HG03571 (cell line): ENCODE data around the gene SENP3.

Experiments used
- ATAC-seq: cut with Tn5 transposase; IDR thresholded peaks from one replicate; pipeline ENCODE4 v1.9.1; 2021; ENCODE audit not compliant: unreplicated experiment

The SENP3 gene

DNA sequence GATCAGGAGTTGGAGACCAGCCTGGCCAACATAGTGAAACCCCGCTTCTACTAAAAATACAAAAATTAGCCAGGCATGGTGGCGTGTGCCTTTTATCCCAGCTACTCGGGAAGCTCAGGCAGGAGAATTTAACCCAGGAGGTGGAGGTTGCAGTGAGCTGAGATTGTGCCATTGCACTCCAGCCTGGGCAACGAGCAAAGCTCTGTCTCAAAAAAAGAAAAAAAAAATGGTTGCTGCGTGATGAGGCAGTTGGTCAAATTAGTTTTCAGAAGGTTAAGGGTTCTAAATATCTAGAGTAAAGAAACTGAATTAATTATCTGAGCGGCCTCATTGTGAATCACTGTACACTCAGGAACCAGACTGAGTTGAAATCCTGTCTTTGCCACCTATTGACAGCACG lies 14.2 kb downstream of the SENP3 start:
- ATAC-seq: no peak

DNA sequence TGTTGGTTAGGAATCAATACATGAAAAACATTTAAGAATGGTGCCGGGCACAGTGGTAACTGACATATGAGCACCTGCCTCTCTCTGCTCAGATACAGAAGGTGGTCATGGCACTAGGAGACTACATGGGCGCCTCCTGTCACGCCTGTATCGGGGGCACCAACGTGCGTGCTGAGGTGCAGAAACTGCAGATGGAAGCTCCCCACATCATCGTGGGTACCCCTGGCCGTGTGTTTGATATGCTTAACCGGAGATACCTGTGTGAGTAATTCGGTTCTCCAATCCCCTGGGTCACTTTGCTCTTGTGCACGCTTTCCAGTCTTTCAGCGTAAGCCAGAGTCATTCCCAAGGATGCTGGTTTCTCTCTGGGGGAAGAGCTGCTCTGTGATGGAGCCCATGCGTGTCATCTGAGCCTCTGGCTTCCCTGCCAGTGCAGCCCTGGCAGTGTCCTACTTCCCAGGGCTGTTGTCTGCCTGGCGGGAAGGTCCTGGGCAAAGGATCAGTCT lies 14.8 kb downstream of the SENP3 start:
- no peak for ATAC-seq

DNA sequence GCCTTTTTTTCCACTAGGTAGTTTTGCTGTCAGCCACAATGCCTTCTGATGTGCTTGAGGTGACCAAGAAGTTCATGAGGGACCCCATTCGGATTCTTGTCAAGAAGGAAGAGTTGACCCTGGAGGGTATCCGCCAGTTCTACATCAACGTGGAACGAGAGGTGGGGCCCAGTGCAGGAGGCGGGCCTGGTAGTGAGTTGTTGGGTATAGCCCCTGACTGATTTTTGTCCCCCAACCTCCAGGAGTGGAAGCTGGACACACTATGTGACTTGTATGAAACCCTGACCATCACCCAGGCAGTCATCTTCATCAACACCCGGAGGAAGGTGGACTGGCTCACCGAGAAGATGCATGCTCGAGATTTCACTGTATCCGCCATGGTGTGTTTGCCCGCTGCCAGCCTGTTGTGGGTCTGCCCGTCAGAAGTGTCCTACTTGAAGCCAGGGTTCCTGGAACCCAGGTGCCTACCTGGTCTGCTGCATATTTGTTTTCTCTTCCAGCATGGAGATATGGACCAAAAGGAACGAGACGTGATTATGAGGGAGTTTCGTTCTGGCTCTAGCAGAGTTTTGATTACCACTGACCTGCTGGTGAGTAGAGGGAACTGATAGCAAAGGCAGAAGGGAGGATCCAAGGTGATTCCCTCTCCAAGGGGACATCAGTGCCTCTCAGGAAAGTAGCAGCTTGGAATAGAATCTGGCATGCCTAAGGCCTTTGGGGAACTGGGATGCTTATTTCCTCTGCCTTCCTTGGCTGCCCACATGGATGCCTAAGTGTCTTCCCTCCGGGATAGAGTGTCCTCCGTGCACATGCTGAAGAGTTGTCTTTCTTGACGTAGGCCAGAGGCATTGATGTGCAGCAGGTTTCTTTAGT lies 15.8 kb downstream of the SENP3 start:
- no peak for ATAC-seq

DNA sequence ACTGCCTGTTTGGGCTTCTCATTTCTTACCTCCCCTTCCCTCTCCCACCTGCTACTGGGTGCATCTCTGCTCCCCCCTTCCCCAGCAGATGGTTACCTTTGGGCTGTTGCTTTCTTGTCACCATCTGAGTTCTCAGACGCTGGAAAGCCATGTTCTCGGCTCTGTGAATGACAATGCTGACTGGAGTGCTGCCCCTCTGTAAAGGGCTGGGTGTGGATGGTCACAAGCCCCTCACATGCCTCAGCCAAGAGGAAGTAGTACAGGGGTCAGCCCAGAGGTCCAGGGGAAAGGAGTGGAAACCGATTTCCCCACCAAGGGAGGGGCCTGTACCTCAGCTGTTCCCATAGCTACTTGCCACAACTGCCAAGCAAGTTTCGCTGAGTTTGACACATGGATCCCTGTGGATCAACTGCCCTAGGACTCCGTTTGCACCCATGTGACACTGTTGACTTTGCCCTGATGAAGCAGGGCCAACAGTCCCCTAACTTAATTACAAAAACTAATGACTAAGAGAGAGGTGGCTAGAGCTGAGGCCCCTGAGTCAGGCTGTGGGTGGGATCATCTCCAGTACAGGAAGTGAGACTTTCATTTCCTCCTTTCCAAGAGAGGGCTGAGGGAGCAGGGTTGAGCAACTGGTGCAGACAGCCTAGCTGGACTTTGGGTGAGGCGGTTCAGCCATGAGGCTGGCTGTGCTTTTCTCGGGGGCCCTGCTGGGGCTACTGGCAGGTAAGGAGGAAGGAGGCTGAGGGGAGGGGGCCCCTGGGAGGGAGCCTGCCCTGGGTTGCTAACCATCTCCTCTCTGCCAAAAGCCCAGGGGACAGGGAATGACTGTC lies 17.5 kb downstream of the SENP3 start, which contains the start of gene CD68:
CD68 (plus strand) TSS at position 638 of the 833 bp plus-strand sequence; CDS start at position 678, 40 bp downstream.
- peak; percentile 41 for ATAC-seq

DNA sequence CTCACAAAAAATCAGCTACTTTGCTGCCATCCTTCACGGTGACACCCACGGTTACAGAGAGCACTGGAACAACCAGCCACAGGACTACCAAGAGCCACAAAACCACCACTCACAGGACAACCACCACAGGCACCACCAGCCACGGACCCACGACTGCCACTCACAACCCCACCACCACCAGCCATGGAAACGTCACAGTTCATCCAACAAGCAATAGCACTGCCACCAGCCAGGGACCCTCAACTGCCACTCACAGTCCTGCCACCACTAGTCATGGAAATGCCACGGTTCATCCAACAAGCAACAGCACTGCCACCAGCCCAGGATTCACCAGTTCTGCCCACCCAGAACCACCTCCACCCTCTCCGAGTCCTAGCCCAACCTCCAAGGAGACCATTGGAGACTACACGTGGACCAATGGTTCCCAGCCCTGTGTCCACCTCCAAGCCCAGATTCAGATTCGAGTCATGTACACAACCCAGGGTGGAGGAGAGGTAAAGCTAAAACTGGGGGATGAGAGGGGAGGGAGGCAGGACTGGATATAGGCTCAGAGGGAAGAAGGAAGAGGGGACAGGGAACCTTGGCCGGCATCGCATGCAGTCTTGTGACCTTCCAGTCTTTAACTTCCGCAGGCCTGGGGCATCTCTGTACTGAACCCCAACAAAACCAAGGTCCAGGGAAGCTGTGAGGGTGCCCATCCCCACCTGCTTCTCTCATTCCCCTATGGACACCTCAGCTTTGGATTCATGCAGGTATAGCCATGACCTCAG lies 18.3 kb downstream of the SENP3 start:
- no peak for ATAC-seq

DNA sequence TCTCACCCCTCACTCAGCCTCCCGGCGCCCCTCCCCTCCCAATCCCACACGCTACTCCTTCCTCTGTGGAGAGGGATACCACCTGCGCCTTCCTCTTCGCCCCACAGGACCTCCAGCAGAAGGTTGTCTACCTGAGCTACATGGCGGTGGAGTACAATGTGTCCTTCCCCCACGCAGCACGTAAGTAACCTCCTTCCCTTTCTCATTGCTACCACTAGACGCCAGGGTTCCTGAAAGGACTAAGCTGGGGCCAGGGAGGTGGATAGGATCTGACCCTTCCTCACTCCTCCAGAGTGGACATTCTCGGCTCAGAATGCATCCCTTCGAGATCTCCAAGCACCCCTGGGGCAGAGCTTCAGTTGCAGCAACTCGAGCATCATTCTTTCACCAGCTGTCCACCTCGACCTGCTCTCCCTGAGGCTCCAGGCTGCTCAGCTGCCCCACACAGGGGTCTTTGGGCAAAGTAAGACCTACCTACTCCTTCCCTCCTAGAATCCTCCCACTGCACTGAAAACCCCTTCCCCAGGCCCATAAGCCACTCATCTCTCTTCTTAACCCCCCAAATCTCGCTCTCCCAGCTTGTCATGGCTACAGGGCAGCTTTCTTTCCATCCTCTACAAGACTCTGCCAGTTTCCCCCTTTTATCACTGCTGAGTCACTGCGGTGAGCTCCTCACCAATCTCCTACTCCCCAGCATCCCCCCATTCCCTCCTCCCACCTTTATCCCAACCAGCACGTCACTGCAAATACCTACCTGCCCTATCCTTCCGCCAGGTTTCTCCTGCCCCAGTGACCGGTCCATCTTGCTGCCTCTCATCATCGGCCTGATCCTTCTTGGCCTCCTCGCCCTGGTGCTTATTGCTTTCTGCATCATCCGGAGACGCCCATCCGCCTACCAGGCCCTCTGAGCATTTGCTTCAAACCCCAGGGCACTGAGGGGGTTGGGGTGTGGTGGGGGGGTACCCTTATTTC lies 19.2 kb downstream of the SENP3 start:
- ATAC-seq: no peak

DNA sequence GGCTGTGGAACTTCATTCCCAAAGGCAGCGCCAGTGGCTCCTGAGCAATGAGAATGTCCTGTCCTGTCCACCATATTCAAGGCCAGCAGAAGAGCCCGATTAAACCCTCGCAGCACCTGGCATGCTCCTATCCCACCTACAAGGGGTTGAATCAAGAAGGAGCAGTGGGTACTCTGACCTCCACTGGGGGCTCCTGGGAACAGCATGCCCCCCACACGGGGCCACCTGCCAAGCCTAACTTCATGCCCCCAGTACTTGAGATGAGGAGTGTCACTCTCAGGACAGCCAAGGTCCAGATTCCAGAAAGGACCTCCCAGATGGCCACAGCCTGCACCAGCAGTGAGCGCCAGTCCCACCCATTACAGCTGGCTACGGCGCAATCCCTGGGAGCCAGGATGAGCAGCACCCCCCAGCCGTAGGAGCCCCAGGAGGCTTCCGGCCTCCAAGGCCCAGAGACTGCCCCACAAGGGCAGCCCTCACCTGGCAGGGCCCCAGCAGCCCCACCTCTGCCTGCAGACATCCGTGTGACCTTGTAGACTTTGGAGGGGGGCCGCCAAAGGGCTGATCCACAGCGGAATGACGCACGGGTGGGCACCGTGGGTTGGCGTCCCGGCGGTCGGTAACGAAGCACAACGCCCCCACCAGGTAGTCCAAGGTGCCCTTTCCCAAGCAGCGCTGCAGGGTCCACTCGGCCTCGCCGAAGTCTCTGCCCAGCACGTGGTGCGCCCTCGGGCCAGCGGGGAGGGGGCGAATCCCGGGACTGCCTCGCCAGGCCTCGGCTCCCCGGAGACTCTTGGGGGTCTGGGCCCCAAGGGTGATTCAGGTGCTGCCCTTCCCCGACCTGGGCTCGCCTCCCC lies 20.9 kb downstream of the SENP3 start:
- no peak for ATAC-seq

DNA sequence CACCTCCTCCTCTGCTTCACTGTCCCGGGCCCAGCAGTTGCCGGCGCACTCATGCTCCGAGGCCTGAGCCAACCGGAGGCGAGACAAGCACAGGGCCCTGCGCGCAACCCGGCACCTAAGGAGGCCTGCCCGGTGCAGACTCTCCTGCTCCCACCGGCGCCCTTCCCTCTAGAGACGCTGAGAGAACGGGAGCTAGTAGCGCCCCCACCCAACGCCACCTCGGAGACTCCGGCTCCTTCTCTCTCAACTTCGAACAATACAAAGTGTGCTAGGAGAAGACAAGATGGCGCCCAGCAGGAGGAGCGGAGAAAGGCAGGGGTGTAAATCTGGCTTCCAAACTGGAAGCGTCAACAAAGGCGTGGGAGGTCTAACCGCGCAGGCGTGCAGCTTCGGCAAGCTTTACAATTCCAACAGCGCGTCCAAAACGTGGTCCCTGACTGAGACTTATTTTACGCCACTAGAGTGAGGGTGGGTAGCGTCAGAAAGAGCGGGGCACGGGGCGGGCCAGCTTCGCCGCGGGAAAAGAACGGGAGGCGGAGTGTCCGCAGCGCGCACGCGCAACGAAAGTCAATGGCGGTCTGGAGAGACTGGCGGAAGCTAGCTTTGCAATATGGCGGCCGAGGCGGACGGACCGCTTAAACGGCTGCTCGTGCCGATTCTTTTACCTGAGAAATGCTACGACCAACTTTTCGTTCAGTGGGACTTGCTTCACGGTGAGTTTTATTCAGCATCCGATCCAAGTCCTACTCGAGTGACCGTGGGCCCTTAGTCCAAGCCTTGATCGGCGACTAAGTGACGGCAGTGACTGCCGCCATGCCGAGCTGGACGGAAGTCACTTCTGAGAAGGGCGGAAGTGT lies 21.8 kb downstream of the SENP3 start, which contains the start of gene MPDU1:
MPDU1 (plus strand) TSS at position 600 of the 857 bp plus-strand sequence; CDS start at position 611, 11 bp downstream.
- ATAC-seq: peak; percentile 48

DNA sequence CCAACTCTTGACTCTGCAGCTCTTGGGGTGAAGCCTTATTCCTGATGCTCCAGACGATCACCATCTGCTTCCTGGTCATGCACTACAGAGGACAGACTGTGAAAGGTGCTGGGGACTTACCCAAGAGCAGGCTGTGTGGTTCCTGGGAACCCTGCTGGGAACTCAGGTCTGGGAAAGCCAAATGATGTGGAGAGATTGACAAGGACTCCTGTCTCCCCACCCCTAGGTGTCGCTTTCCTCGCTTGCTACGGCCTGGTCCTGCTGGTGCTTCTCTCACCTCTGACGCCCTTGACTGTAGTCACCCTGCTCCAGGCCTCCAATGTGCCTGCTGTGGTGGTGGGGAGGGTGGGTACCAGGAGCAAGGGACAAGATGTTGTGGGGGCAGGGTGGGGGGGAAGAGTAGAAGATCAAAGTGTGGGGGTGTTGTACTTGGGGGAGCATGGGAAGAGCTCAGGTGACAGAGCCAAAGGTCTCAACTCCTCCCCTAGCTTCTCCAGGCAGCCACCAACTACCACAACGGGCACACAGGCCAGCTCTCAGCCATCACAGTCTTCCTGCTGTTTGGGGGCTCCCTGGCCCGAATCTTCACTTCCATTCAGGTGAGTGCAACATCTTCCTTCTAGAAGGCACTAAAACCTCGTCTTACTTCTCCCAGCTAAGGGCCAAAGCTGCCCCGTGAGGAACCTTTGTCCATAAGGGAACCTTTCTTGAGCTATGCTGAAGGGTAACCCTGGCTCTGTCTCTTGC lies 25.1 kb downstream of the SENP3 start:
- ATAC-seq: no peak

DNA sequence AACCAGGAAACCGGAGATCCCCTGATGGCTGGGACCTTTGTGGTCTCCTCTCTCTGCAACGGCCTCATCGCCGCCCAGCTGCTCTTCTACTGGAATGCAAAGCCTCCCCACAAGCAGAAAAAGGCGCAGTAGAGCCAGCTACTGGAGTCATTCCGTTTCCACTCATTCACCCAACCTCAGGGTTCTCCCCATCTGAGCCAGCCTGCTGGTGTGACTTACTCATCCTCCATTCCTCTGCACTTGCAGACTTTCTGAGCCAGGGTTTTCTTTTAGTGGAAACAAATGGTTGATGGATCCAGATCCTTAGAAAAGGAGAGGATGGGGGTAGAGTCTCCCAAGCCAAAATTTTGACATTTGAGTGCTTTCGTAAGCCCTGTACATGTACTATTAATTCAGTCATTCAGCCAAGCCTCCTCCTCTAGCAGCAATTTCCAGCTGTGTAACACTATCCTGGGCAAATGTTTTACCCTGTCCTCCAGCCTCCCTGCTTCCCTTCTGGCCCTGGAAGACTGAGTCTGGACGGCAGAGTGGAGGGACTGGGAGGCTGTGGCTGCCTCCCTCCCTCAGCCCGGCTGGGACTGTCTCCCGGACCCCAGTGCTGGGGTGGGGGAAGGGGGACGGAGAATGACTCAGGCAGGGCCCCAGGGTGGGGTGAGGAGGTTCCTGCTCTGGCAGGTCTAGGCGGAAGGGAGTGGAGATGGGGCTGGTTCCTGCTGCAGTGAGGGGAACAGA lies 25.9 kb downstream of the SENP3 start:
- no peak for ATAC-seq

DNA sequence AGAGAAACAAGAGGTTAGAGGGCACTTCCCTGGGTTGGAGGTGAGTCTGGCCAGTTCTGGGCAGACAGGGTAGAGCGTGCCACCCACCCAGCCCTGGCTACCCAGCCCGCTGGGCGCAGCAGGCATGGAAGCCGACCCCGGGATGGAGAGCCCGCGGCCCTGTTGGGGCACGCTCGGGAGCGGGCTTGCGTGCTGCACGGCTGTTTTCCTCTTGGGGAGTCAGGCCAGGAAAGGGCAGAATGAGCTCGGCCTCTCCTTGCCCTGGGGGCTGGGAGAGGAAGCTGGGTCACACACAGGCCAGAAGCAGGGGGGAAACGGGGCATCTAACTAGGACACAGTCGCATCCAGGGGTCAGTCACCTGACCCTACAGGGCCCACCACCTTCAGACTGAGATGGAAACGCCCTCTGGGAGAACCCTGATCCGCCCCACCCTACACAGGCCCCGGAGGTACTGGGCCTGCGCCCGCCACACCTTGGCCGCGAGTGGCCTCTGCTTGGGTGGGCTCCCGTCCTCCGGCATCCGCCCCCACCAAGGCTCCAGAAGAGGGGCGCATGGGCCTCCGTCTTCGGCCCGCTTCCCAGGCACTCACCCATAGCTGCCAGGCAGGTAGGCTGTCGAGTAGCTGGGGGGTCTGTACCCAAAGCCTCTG lies 27.0 kb downstream of the SENP3 start:
- no peak for ATAC-seq

DNA sequence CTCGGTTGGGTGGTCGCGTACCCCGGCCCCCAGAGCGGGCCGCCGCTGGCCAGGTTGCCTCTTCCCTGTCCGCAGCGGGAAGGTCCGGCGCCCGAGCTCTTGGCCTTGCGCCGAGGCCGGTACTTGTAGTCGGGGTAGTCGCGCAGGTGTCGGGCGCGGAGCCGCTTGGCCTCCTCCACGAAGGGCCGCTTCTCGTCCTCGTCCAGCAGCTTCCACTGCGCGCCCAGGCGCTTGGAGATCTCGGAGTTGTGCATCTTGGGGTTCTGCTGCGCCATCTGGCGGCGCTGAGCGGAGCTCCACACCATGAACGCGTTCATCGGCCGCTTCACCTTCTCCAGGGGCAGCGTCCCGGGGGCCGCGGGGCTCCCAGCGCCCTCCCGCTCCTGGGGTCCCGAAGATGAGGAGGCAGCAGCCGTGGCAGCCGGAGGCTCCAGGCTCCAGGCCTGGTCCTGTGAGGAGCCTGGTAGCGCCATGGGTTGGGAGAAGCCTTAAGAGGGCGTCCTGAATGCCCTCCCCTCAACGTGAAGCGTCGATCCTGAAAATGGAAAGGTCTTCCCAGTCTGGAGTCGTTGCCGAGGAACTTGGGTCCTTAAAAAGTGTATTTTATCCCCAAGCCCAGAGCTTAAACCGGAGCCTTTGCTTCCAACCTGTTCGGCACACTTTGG lies 27.6 kb downstream of the SENP3 start:
- no peak for ATAC-seq

DNA sequence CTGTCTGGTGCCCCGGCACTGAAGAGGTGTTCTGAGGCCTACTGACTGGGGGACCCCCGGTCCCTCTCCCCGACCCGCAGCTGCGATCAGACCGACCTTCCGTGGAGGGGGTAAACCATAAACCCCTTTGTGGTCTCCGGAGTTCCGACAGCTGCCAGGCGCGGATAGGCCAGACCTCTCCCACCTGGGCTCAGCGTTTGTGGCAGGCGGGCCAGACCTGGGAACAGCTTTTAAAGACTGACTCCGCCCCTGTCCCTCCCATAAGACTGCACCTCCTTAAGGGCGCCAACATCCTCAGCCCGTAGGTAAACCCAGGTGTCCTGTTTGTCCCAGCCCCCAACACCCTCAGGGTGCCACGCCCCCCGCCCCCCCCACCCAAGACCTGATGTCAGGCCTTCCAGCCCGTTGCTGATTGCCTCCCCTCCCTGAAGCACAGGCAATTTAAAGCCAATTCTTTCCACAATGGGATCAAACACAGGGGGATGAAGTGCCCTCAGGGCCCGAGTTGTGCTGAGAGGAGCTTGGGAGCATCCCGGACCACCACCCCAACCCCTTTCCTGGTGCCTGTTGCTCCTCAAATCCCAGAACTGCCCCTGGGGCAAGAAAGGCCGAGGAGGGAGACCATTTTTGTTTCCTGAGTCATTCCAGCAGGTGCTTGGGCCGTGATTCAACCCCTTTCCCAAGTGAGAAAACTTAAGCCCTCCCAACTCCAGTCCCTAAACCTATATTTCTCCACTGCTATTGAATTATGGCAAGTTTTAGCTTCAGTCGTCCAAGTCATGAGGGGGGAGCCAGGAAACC lies 28.4 kb downstream of the SENP3 start, which contains the start of gene SOX15:
SOX15 (minus strand) TSS at position 204 of the 801 bp plus-strand sequence. CDS start 418 bp downstream, outside the sequence.
- no peak for ATAC-seq

DNA sequence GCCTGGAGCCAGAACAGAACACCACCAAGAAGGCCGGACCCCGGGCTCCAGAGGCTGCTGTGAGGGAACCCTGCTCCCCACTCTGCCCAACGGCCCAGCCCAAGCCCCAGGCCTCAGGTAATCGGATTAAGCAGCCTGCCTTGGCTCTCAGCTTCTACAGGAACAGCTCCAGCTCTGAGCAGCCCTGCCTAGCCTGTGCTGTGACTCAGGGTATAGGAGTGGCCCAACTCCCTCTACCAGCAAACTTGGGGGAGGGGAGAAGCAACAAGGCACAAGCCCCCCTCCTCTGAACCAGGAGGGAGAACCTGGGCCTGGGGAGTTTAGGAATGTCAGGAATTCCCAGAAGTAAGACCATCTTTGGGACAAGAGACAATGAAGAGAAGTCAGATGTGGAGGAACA lies 29.0 kb downstream of the SENP3 start:
- ATAC-seq: no peak
